NB4 (cell line): ENCODE measurements around the gene CATSPER3.

Experiments
- MYC ChIP-seq: IDR thresholded peaks from 2 replicates; pipeline ENCODE4 v1.6.1; 2011; ENCODE audit warnings: low read depth, low read length
- POLR2A ChIP-seq: IDR thresholded peaks from 2 replicates; pipeline ENCODE4 v1.6.1; 2011; ENCODE audit warnings: mild to moderate bottlenecking; ENCODE audit not compliant: insufficient read length; ENCODE audit errors: extremely low read depth
- TF ChIP-seq, protein P1 (sequence below): IDR thresholded peaks from one replicate; pipeline ENCODE4 v1.5.1; 2012; ENCODE audit warnings: low read depth, low read length
- TF ChIP-seq, protein P2 (sequence below): IDR thresholded peaks from 2 replicates; pipeline ENCODE4 v1.6.1; 2011; ENCODE audit warnings: low read depth, low read length

DNA sequence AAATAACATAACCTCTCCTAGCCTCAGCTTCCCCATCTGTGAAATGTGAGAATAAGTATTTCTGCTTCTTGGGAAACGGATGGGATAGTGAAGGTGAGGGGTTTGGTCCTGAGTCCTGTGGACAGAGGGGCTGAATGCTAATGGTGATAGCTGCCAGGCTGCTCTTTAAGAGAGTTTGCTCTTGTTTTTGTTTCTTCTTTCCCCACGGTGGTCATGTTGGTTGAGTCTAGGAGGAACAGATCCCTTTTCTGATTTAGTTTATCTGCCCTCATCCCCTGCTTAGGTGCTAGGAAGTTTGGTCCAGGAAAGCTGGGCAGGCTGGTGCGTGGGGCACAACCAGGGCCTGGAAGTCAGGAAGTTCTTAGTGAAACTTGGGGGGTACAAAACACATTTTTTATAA, 74.0 kb downstream of the CATSPER3 start:
- TF ChIP-seq, protein P1, sequence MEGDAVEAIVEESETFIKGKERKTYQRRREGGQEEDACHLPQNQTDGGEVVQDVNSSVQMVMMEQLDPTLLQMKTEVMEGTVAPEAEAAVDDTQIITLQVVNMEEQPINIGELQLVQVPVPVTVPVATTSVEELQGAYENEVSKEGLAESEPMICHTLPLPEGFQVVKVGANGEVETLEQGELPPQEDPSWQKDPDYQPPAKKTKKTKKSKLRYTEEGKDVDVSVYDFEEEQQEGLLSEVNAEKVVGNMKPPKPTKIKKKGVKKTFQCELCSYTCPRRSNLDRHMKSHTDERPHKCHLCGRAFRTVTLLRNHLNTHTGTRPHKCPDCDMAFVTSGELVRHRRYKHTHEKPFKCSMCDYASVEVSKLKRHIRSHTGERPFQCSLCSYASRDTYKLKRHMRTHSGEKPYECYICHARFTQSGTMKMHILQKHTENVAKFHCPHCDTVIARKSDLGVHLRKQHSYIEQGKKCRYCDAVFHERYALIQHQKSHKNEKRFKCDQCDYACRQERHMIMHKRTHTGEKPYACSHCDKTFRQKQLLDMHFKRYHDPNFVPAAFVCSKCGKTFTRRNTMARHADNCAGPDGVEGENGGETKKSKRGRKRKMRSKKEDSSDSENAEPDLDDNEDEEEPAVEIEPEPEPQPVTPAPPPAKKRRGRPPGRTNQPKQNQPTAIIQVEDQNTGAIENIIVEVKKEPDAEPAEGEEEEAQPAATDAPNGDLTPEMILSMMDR = no peak
- TF ChIP-seq, protein P2, sequence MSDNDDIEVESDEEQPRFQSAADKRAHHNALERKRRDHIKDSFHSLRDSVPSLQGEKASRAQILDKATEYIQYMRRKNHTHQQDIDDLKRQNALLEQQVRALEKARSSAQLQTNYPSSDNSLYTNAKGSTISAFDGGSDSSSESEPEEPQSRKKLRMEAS = no peak
- TF ChIP-seq POLR2A (no peak), MYC (no peak)
